ENCODE data around the gene TPRN. TPM values are rescaled to one million over a fixed set of nuclear protein-coding genes. Genes with fewer than 3 reads are reported as not detected.

Gene TPRN
- polyA plus RNA-seq, 1 of the 3 experiments (the other 2 are of a cell fraction) = 5.2 TPM

DNA sequence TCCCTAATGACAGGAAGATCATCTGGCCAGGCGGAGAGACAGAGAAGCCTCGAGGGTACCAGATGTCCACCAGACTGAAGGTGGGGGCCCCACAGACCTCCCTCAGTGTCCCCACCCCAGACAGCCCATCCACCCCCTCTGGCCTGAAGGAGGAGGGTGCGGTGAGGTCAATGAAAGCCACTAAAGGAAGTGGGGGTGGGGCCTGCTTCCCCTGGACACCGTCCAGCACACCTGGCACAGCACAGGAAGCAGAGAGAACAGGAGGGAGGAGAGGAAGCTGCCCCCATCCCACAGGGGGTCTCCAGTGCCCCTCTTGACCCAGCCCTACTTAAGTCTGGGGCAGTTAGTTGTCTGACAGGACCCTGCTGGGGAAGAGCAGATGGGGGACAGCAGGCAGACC, 41.9 kb downstream of the TPRN start:
- no peaks in the 10 kb centered on the region for H3F3A ChIP-seq (replicated peaks; ENCODE audit: insufficient read depth)
- CTCF ChIA-PET = interaction anchor here (1.0 to 1.5 kb wide), 2 partner anchors 13 to 69 kb away, joined by 3 to 4 read pairs; partner anchors contain the start of genes RNF224 and TMEM210
- H3K4me2 ChIP-seq = no peak overlapping the region
- H2AFZ ChIP-seq (ENCODE audit: low read depth) = no peak overlapping the region
- DNase-seq = no peak
- POLR2A ChIA-PET = no interaction called here
- peaks cover 0 to 3% of the 10 kb centered on the region in 2 experiments; a peak in 1 of 4 replicates for H3K4me1 ChIP-seq (ENCODE audit: control insufficient read depth in 1 of 2, insufficient read depth in 2 of 2, low read depth in 1 of 2, low read length in 1 of 2)
- 43% methylated on average over 4 of the region's 4 CpGs for WGBS (ENCODE audit: low lambda C conversion rate)
- no peaks in the 10 kb centered on the region for H3K9me3 ChIP-seq
- no peaks in the 10 kb centered on the region for H4K20me1 ChIP-seq (ENCODE audit: insufficient read depth)
- H3K4me3 ChIP-seq (ENCODE audit: low read depth in 2 of 2, low read length in 1 of 2) = no peak overlapping the region
- H3K79me2 ChIP-seq (ENCODE audit: insufficient read depth) = no peaks in the 10 kb centered on the region
- H3K9ac ChIP-seq = no peak overlapping the region
- no peaks in the 10 kb centered on the region for H3K27me3 ChIP-seq (ENCODE audit: insufficient read depth)
- TF ChIP-seq ELF1 (IDR thresholded peaks at IDR 0.05) = no peak
- no peak for TF ChIP-seq FOSL2 (IDR thresholded peaks at IDR 0.05; ENCODE audit: borderline replicate concordance, low read depth)
- TF ChIP-seq, protein P1, sequence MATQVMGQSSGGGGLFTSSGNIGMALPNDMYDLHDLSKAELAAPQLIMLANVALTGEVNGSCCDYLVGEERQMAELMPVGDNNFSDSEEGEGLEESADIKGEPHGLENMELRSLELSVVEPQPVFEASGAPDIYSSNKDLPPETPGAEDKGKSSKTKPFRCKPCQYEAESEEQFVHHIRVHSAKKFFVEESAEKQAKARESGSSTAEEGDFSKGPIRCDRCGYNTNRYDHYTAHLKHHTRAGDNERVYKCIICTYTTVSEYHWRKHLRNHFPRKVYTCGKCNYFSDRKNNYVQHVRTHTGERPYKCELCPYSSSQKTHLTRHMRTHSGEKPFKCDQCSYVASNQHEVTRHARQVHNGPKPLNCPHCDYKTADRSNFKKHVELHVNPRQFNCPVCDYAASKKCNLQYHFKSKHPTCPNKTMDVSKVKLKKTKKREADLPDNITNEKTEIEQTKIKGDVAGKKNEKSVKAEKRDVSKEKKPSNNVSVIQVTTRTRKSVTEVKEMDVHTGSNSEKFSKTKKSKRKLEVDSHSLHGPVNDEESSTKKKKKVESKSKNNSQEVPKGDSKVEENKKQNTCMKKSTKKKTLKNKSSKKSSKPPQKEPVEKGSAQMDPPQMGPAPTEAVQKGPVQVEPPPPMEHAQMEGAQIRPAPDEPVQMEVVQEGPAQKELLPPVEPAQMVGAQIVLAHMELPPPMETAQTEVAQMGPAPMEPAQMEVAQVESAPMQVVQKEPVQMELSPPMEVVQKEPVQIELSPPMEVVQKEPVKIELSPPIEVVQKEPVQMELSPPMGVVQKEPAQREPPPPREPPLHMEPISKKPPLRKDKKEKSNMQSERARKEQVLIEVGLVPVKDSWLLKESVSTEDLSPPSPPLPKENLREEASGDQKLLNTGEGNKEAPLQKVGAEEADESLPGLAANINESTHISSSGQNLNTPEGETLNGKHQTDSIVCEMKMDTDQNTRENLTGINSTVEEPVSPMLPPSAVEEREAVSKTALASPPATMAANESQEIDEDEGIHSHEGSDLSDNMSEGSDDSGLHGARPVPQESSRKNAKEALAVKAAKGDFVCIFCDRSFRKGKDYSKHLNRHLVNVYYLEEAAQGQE (IDR thresholded peaks at IDR 0.05; ENCODE audit: low read depth, low read length) = no peak
- H3K27ac ChIP-seq (ENCODE audit: low read depth in 2 of 2, low read length in 1 of 2) = no peak overlapping the region
- H3K36me3 ChIP-seq (replicated peaks in 1 of 2; ENCODE audit: control insufficient read depth in 1 of 2, insufficient read depth in 2 of 2, low read length in 1 of 2) = no peaks in the 10 kb centered on the region
- no peaks in the 10 kb centered on the region for H3K9me2 ChIP-seq

DNA sequence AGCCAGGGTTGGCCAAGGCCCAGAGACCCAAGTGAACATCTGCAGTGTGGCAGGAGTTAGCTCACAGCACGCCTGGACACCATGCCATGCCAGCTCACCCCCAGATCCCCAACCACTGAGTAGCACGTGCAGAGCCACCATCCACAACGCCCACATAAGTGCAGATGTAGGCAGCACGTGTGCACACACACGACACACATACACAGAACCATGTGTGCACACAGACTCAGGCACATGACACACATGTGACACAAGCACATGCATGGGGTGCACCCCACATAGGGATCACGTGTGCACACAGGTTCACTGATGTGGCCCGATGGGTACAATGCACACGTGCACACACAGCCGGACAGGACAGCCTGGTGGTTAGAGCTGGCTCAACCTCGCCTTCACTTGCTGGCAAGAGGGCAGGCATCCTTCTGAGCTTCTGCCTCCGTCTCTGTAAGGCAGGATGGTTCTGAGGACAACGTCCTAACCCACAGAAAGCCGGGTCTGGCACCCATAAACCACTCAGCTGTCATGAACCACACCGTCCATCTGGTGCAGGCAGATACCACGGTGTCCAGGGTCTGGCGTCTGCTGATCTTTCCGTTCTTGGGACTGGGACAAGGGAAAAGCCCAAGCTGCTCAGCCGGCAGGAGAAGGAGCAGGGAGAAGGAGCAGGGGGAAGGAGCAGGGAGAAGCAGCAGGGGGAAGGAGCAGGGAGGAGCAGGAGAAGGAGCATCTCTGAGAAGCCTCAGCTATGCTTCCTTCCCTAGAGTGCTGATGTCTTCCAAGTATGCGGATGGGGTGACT, 42.7 kb downstream of the TPRN start:
- Histone ChIP-seq H3K27me3 (ENCODE audit: insufficient read depth) (no peaks in the 10 kb centered on the region), H3K4me2 (no peak overlapping the region), H2AFZ (ENCODE audit: low read depth) (no peak overlapping the region), H3K27ac (ENCODE audit: low read depth in 2 of 2, low read length in 1 of 2) (no peak overlapping the region), H3K9me3 (no peaks in the 10 kb centered on the region), H3K36me3 (replicated peaks in 1 of 2; ENCODE audit: control insufficient read depth in 1 of 2, insufficient read depth in 2 of 2, low read length in 1 of 2) (no peaks in the 10 kb centered on the region), H3K4me3 (ENCODE audit: low read depth in 2 of 2, low read length in 1 of 2) (no peak overlapping the region), H3K4me1 (ENCODE audit: control insufficient read depth in 1 of 2, insufficient read depth in 2 of 2, low read depth in 1 of 2, low read length in 1 of 2) (peaks cover 0 to 3% of the 10 kb centered on the region in 2 experiments; a peak in 1 of 4 replicates), H3K79me2 (ENCODE audit: insufficient read depth) (no peaks in the 10 kb centered on the region), H3K9me2 (no peaks in the 10 kb centered on the region), H3F3A (replicated peaks; ENCODE audit: insufficient read depth) (no peaks in the 10 kb centered on the region), H4K20me1 (ENCODE audit: insufficient read depth) (no peaks in the 10 kb centered on the region), H3K9ac (no peak overlapping the region)
- no peak for DNase-seq
- WGBS (ENCODE audit: low lambda C conversion rate) = 52% methylated on average over 12 of the region's 19 CpGs
- TF ChIP-seq FOXM1 (IDR thresholded peaks at IDR 0.05; ENCODE audit: low read depth) (no peak), JUND (IDR thresholded peaks at IDR 0.05) (no peak)
- POLR2A ChIA-PET = interaction anchor here (0.7 kb wide), 1 partner anchor 395 kb away, joined by 3 read pairs; no protein-coding TSS in a partner anchor
- CTCF ChIA-PET = interaction anchor here (1.0 to 1.5 kb wide), 3 partner anchors 14 to 79 kb away, joined by 3 to 5 read pairs (median 4); partner anchors contain the start of genes RNF224 and TMEM210
